Omental fat pad (tissue), 4 donors: ENCODE measurements around the gene ECD. TPM values are rescaled to one million over a fixed set of nuclear protein-coding genes. Genes with fewer than 3 reads are reported as not detected.
"Not testable (repeated sequence)": the region's sequence is repeated elsewhere in the genome, so short reads cannot be mapped to it uniquely, and the experiment has no call there.

Experiments
- ATAC-seq: fragments of 150-250 bp; one replicate; pipeline ENCODE4 v1.9.1; 2016; ENCODE audit warnings: mild to moderate bottlenecking, moderate library complexity; ENCODE audit not compliant: low FRiP score
- DNase-seq: peaks from one replicate; pipeline ENCODE4 v3.0.0-alpha.2; 2019; ENCODE audit warnings: low spot score
- CTCF ChIP-seq, 3 donors: fragments of 450-650 bp; IDR thresholded peaks; one replicate each; pipeline ENCODE4 v1.5.1; 2016 to 2017; ENCODE audit warnings: antibody characterized with exemption in 3 of 3, mild to moderate bottlenecking in 3 of 3, moderate library complexity in 2 of 3
- total RNA-seq, 4 donors: library from RNA; depleted of rRNA; stranded (reverse); fragments of >200 nt; gene quantifications; one replicate each; pipeline ENCODE4 v1.1.0, GENCODE V29; 2016

ECD gene
- total RNA-seq, 4 donors from 2014 or later, result 24.9 to 43.4 (median 35.5) TPM

DNA sequence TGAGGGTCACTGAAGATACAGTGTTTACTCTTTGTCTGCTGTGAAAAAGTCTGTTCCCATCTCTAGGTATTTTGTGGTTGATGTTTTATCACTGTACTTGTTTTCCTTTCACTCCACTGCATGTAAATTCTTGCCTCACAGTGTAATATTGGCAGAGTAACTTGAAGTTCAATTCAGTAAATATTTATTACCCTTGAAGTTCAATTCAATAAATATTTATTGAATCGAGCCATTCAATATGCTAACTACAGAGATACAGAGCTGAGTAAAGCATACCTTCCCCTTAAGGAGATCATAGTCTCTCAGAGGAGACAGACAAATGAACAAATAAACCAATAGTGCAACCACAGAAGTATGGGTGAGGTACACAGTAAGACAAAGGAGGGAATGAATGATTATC lies 48.4 kb downstream of the ECD start:
- DNase-seq, result no peak
- TF ChIP-seq CTCF (IDR thresholded peaks at IDR 0.05), result no peak
- no peak for ATAC-seq

- TF ChIP-seq CTCF (IDR thresholded peaks at IDR 0.05), result no peak
- ATAC-seq (no peak), DNase-seq (no peak)
These were observed 49.6 kb downstream of the ECD start for GRCh38 chr10:73117976-73118743.

- TF ChIP-seq CTCF (IDR thresholded peaks at IDR 0.05), result no peak
- no peak for DNase-seq
- no peak for ATAC-seq
These were observed 51.8 kb downstream of the ECD start for GRCh38 chr10:73116017-73116416.

DNA sequence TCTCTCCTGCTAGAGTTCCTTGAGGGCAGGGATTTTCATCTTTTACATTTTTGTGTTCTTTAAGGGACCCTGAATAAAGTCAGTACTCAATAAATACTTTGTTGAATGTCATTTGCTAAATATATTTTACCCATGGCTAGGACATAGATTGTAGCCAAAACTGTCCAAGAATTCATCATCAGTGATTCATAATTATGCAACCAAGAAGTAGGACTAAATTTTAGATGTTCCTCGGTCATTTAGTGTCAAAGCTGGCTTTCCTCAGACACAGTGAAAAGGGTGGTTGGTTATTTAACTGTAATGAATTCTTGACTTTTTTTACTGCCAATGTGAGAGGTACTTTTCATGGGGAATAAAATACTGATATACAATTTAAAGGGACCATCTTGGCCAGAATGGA lies 54.3 kb downstream of the ECD start:
- ATAC-seq (no peak), DNase-seq (no peak)
- no peak for TF ChIP-seq CTCF (IDR thresholded peaks at IDR 0.05)

GRCh38 chr10:73112032-73112431 lies 55.8 kb downstream of the ECD start:
- DNase-seq, ATAC-seq: not testable (repeated sequence)

- no peak for DNase-seq
- no peak for TF ChIP-seq CTCF (IDR thresholded peaks at IDR 0.05)
- peak; percentile 88 for ATAC-seq
These were observed 57.4 kb downstream of the ECD start, which contains the start of gene NUDT13 for GRCh38 chr10:73110345-73110849. NUDT13 (plus strand) TSS chr10:73110455; CDS start chr10:73114366, 3,911 bp downstream.

- not testable (repeated sequence) for DNase-seq, ATAC-seq
These were observed 58.6 kb downstream of the ECD start for GRCh38 chr10:73109248-73109652.

- ATAC-seq, result no peak
- DNase-seq, result no peak
- no peak for TF ChIP-seq CTCF (IDR thresholded peaks at IDR 0.05)
These were observed 61.5 kb downstream of the ECD start for GRCh38 chr10:73106301-73106700.
